ENCODE measurements around the gene RTP3. TPM values are rescaled to one million over a fixed set of nuclear protein-coding genes. Genes with fewer than 3 reads are reported as not detected.

RTP3 gene
- total RNA-seq, 1 experiment from 2014 or later = not detected

GRCh38 chr3:46509661-46510187, 11.9 kb downstream of the RTP3 start:
- H3K9me2 ChIP-seq (ENCODE audit: insufficient read depth) = no peaks in the 10 kb centered on the region
- CTCF ChIA-PET = interaction anchor here (1.1 to 2.1 kb wide), 4 partner anchors 13 to 60 kb away, joined by 3 to 7 read pairs (median 3); no protein-coding TSS in a partner anchor
- no TSS peak for BruUV-seq (replicated peaks)
- POLR2A ChIA-PET = no interaction called here
- DNase-seq (ENCODE audit: low read depth, low spot score) = no peak
- intact Hi-C loops (cut with micrococcal nuclease) = no loop called here
- H3K27ac ChIP-seq (ENCODE audit: low read depth, low read length) = no peak overlapping the region
- no peak overlapping the region for H3K4me3 ChIP-seq (replicated peaks in 1 of 2; ENCODE audit: low read depth in 1 of 2, low read length in 2 of 2)
- RAD21 ChIA-PET (ENCODE audit: low non-redundant PET in 1 of 2, low total read pairs in 2 of 2, uncharacterized antibody in 2 of 2, unreplicated experiment in 2 of 2) = no interaction called here
- H3K4me1 ChIP-seq (ENCODE audit: control insufficient read depth in 1 of 2, insufficient read depth in 2 of 2, low read length in 2 of 2) = no peaks in the 10 kb centered on the region
- no peaks in the 10 kb centered on the region for H4K20me1 ChIP-seq (ENCODE audit: insufficient read depth)
- H3K9me3 ChIP-seq (ENCODE audit: control insufficient read depth in 1 of 2, insufficient read depth in 1 of 2, low read depth in 1 of 2, low read length in 2 of 2) = no peaks in the 10 kb centered on the region
- no peaks in the 10 kb centered on the region for H3K36me3 ChIP-seq (ENCODE audit: control insufficient read depth in 1 of 2, insufficient read depth in 2 of 2, low read length in 2 of 2)
- ATAC-seq = no peak
- H3K27me3 ChIP-seq (ENCODE audit: insufficient read depth, low read length) = no peaks in the 10 kb centered on the region
- TF ChIP-seq ELF1 (IDR thresholded peaks at IDR 0.05; ENCODE audit: borderline replicate concordance, low read depth) (no peak), ZNF274 (IDR thresholded peaks at IDR 0.05; ENCODE audit: low read depth, low read length) (no peak), CEBPB (IDR thresholded peaks at IDR 0.05; ENCODE audit: low read depth) (no peak), MAX (IDR thresholded peaks at IDR 0.05) (no peak), CTCF (IDR thresholded peaks at IDR 0.05 in 2 of 3, conservative IDR thresholded peaks at IDR 0.05 in 1 of 3; ENCODE audit: borderline replicate concordance in 1 of 3, insufficient read depth in 1 of 3, low read depth in 2 of 3, low read length in 2 of 3) (no peak), EZH2 (IDR thresholded peaks at IDR 0.05) (no peak), POLR2A (IDR thresholded peaks at IDR 0.05; ENCODE audit: borderline replicate concordance, extremely low read depth, insufficient read depth, insufficient read length) (no peak), YY1 (IDR thresholded peaks at IDR 0.05; ENCODE audit: extremely low read depth, insufficient replicate concordance, low read depth, low read length) (no peak), RAD21 (IDR thresholded peaks at IDR 0.05; ENCODE audit: low read depth) (no peak), EGR1 (IDR thresholded peaks at IDR 0.05; ENCODE audit: low read depth) (no peak), POLR2AphosphoS5 (IDR thresholded peaks at IDR 0.05; ENCODE audit: low read depth, low read length) (no peak), ZFX (IDR thresholded peaks at IDR 0.05) (no peak), SP1 (IDR thresholded peaks at IDR 0.05; ENCODE audit: low read depth) (no peak), CBX3 (IDR thresholded peaks at IDR 0.05; ENCODE audit: low read depth) (no peak), JUND (IDR thresholded peaks at IDR 0.05) (no peak), ATF3 (IDR thresholded peaks at IDR 0.05) (no peak), SIN3A (IDR thresholded peaks at IDR 0.05; ENCODE audit: low read depth) (no peak), SRF (IDR thresholded peaks at IDR 0.05; ENCODE audit: low read depth) (no peak), EZH2phosphoT487 (IDR thresholded peaks at IDR 0.05; ENCODE audit: borderline replicate concordance) (no peak), FOSL1 (IDR thresholded peaks at IDR 0.05; ENCODE audit: low read depth) (no peak)
- no peak overlapping the region for H2AFZ ChIP-seq (ENCODE audit: low read depth, low read length, poor library complexity, severe bottlenecking)
- H3K79me2 ChIP-seq (ENCODE audit: insufficient read depth, low read length) = no peaks in the 10 kb centered on the region
- H3K4me2 ChIP-seq (ENCODE audit: low read length) = no peak overlapping the region
- H3K9ac ChIP-seq (ENCODE audit: low read length) = no peak overlapping the region
